ENCODE measurements around the gene OFD1. TPM values are rescaled to one million over a fixed set of nuclear protein-coding genes. Genes with fewer than 3 reads are reported as not detected.

OFD1 gene
- total and polyA plus RNA-seq, 7 donors: 3.3 to 9.5 (median 8.2) TPM

DNA sequence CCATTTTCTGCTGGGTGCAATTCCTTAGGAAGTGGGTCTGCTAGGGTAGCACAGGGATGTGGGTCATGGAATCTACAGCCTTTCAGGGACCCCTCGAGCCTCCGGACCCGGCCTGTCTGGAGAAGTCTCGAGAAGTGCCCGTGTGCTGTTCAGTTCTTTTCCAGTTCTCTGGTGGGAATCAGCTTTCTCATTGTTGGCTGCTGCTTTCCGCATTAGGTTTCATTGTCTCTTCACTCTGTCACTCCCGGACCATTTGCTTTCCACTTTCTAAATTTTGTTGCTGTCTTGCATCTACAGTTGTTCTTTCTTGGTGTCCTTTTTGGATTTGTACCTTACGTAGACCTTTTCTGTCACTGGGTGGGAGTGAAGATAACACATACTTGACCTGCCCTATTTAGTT lies 39.6 kb upstream of the OFD1 start:
- H3K36me3 ChIP-seq (ENCODE audit: insufficient read depth in 1 of 2, low read depth in 1 of 2): no peaks in the 10 kb centered on the region
- TF ChIP-seq, protein P1, sequence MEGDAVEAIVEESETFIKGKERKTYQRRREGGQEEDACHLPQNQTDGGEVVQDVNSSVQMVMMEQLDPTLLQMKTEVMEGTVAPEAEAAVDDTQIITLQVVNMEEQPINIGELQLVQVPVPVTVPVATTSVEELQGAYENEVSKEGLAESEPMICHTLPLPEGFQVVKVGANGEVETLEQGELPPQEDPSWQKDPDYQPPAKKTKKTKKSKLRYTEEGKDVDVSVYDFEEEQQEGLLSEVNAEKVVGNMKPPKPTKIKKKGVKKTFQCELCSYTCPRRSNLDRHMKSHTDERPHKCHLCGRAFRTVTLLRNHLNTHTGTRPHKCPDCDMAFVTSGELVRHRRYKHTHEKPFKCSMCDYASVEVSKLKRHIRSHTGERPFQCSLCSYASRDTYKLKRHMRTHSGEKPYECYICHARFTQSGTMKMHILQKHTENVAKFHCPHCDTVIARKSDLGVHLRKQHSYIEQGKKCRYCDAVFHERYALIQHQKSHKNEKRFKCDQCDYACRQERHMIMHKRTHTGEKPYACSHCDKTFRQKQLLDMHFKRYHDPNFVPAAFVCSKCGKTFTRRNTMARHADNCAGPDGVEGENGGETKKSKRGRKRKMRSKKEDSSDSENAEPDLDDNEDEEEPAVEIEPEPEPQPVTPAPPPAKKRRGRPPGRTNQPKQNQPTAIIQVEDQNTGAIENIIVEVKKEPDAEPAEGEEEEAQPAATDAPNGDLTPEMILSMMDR (IDR thresholded peaks at IDR 0.05): no peak
- H3K9me3 ChIP-seq: no peaks in the 10 kb centered on the region
- peaks cover 0 to 10% (median 0%) of the 10 kb centered on the region in 3 donors for H3K27me3 ChIP-seq (ENCODE audit: insufficient read depth in 3 of 3, low read length in 2 of 3)
- intact Hi-C loops (cut with DNase I): no loop called here
- DNase-seq (no peak), ATAC-seq (peak; percentile 44 to 73 (median 54))
- H3K4me3 ChIP-seq: peak overlapping the region; percentile 28
- peak overlapping the region; percentile 53 for H3K27ac ChIP-seq
- H3K4me1 ChIP-seq: peaks cover 27% of the 10 kb centered on the region
- WGBS, 3 donors: 14 to 33% (median 25%) methylated on average over 8 of the region's 8 CpGs

DNA sequence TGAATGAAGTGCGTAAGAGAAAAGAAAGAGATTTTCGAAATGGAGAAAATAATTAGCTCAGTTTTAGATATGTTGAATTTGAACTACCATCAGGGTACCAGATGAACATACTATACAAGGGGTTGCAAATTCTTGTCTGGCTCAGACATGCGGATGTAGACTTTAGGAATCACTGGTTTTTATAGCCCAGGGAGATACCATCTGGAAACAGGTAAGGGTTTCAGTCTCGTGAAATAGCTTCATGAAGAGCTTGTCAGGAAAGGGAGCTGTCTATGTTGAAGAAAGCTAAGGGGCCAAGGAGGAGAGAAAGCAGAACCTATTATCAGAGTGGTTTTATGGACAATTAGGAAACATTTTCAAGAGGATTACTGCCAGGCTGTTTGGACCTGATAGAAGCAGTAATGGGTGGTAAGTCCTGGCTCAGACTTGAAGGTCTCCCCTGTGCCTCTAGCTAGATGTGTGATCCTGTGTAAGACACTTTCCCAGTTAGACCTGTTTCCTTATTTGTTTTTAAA lies 38.9 kb upstream of the OFD1 start:
- WGBS, 3 donors: 79 to 86% (median 80%) methylated on average over 4 of the region's 4 CpGs
- H3K4me3 ChIP-seq: peak overlapping the region; percentile 28
- no peak overlapping the region for H3K27ac ChIP-seq
- no peak for DNase-seq
- H3K9me3 ChIP-seq: no peaks in the 10 kb centered on the region
- TF ChIP-seq, protein P1 (IDR thresholded peaks at IDR 0.05): no peak
- no peaks in the 10 kb centered on the region for H3K36me3 ChIP-seq (ENCODE audit: insufficient read depth in 1 of 2, low read depth in 1 of 2)
- H3K4me1 ChIP-seq: peaks cover 27% of the 10 kb centered on the region
- peaks cover 0 to 5% (median 0%) of the 10 kb centered on the region in 3 donors for H3K27me3 ChIP-seq (ENCODE audit: insufficient read depth in 3 of 3, low read length in 2 of 3)
- intact Hi-C loops (cut with DNase I): no loop called here
- no peak for ATAC-seq

DNA sequence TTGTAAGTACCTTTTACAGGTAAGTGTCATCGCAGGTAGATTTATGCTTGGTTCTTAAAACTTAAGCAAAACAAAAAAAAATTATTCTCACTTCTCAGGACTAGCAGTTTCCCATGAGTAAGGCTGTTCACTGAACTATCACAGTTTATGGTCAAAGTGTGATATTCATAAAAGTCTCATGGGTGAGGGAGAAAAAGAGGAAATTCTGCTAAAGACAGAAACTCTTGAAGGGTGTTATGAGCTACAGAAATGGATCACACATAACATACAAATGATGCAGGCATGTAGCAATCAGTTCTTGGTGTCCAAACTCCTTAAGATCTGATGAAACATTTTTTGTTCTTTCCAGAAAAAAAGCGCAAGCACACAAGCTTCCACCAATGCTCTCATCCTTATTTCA lies 37.1 kb upstream of the OFD1 start:
- no peak for ATAC-seq
- intact Hi-C loops (cut with DNase I): no loop called here
- DNase-seq: no peak

DNA sequence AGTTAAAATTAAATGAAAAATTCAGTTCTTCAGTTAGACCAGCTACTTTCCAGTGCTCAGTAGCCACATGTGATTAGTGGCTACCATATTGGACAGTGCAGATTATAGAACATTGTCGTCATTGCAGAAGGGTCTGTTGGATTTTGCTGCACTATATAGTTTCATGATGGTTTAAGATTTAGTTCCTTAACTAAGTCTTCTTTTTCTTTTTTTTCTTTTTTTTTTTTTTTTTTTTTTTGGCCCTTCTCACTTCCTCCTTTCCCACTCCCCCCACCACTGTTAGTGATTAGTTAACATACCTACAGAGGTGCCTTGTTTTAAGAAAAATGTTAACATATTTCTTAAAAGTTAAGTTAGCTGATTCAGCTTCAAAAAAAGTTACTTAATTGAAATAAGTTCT lies 36.6 kb upstream of the OFD1 start:
- Histone ChIP-seq H3K4me1 (peaks cover 19% of the 10 kb centered on the region), H3K4me3 (no peak overlapping the region), H3K36me3 (ENCODE audit: insufficient read depth in 1 of 2, low read depth in 1 of 2) (no peaks in the 10 kb centered on the region), H3K9me3 (no peaks in the 10 kb centered on the region), H3K27ac (no peak overlapping the region), H3K27me3 (ENCODE audit: insufficient read depth in 3 of 3, low read length in 2 of 3) (peaks cover 0 to 5% (median 0%) of the 10 kb centered on the region in 3 donors)
- no peak for ATAC-seq
- TF ChIP-seq, protein P1 (IDR thresholded peaks at IDR 0.05): no peak
- no peak for DNase-seq
- intact Hi-C loops (cut with DNase I): no loop called here
- 81 to 86% (median 86%) methylated on average over 1 of the region's 1 CpG for WGBS, 3 donors

More for the DNA sequence above, 37.1 kb upstream of the OFD1 start:
- TF ChIP-seq, protein P1 (IDR thresholded peaks at IDR 0.05): no peak
- 94 to 97% (median 97%) methylated on average over 2 of the region's 2 CpGs for WGBS, 3 donors
- Histone ChIP-seq H3K4me1 (peaks cover 22% of the 10 kb centered on the region), H3K4me3 (no peak overlapping the region), H3K9me3 (no peaks in the 10 kb centered on the region), H3K27me3 (ENCODE audit: insufficient read depth in 3 of 3, low read length in 2 of 3) (peaks cover 0 to 5% (median 0%) of the 10 kb centered on the region in 3 donors), H3K36me3 (ENCODE audit: insufficient read depth in 1 of 2, low read depth in 1 of 2) (no peaks in the 10 kb centered on the region), H3K27ac (no peak overlapping the region)

DNA sequence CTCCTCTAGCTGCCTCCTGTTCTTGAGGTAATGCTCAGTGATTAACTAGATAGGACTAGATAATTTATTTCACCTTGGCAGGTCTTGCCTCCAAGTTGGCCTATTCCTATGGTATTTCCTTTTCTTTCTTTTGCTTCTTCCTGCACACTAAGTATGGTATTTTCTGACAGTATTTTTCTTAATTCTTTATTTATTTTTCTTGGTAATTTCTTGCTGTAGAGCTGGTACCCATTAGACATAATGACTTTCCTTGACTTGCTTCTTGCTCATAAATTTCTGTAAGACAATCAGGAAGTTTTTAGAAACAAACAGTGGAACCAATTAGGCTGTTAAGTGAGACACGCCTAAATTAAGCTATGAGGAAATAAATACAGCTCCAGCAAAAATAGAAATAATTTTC lies 36.1 kb upstream of the OFD1 start:
- Histone ChIP-seq H3K27me3 (ENCODE audit: insufficient read depth in 3 of 3, low read length in 2 of 3) (peaks cover 0 to 5% (median 0%) of the 10 kb centered on the region in 3 donors), H3K4me1 (peaks cover 19% of the 10 kb centered on the region), H3K4me3 (no peak overlapping the region), H3K27ac (no peak overlapping the region), H3K9me3 (no peaks in the 10 kb centered on the region), H3K36me3 (ENCODE audit: insufficient read depth in 1 of 2, low read depth in 1 of 2) (no peaks in the 10 kb centered on the region)
- no peak for DNase-seq
- TF ChIP-seq, protein P1 (IDR thresholded peaks at IDR 0.05): no peak
- 44 to 69% (median 56%) methylated on average over 1 of the region's 1 CpG for WGBS, 3 donors
- intact Hi-C loops (cut with DNase I): no loop called here
- no peak for ATAC-seq
